Measurements from ENCODE around the gene CD40LG. TPM values are rescaled to one million over a fixed set of nuclear protein-coding genes. Genes with fewer than 3 reads are reported as not detected.
A peak's percentile ranks its signal among the peaks of the same experiment; 100 is the strongest.

The CD40LG gene
- total RNA-seq, 1 donor from 2014 or later: not detected

DNA sequence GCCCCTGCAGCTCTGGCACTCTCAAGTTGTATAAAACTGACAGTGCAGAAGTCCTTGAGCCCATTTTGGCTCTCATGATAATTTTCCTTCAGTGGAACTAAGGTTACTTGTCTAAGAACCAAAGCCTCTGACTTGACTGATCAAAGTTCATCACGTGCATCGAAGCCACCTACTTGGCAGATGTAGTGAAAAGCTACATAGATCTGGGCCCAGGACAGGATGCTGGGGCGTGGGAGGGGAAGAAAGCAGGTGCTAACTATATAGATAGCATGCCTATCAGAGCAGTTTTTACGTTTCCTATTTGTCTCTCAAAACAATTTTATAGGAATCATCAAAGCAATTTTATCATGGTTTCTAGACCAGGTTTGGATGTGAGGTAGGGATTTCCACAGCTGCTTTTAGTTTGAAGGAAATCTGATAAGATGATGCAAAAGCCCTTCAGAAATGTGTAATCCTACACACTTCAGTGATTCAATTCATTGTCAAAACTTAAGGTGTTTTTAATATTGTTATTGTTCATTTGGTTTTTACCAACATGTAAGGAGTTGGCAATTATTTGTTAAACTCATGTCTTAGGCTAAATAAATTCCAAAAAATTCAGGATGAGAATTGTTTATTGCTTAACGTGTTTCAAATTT is 1.2 kb upstream of the CD40LG start:
- DNase-seq (ENCODE audit: low read depth): no peak

DNA sequence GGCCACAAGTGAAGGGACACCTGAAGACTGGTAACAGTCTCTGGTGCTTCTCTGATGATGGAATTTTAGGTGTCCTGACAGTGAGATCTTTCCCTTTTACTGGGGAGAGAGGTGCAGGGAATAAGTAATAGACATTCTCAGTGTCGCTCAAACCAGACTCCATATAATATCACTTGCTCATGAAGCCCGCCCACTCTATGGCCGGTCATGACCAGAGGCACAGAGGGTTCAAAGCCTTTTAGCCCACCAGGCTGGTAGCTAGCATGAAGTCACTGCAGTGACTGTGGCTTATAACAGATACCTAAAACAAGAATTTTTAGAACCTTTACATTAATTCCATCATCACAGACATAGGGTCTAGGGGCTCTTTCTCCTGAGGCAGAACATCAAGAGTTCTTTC is 2.9 kb downstream of the CD40LG start:
- no peak for DNase-seq (ENCODE audit: low read depth)

DNA sequence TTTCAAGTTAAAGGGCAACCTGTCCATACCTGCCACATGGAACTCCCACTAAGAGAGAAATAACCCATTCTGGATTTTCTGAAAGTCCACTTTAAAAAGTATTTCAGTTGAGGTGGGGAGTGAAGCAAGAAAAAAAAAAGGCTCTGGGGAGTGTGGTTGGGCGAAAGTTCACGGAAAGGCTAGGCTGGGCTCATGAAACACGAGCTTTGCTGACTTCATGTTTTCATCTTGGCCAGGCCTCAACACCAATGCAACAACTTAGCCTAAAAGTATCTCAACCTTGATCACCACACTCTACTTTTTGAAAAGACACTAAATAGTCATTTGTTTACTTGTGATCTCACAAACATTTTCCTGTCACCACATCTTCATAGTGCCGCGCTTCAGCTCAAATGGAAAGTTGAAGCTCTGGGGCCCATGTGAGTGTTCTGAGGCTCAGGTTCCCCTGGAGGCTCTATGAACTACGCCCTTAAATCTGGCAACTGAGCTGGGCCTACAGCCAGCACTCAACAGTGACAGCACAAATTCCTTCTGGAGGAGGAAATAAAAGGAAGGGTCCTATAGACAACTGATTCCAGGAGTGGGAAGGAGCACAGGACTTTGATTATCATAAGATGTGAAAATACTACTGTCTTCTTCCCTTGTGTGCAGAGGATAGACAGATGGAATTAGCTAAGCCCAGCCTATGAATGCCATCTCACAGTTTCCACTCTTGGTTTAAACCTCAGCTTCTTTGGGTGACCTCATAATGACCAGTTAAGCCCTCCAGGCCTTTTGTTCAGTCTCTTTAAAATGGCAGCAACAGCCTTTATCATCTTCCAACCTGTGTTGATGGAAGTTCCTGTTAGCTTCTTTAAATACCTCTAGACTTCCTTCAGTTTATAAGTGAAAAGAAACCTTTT is 5.1 kb downstream of the CD40LG start:
- DNase-seq (ENCODE audit: low read depth): peak; percentile 17

DNA sequence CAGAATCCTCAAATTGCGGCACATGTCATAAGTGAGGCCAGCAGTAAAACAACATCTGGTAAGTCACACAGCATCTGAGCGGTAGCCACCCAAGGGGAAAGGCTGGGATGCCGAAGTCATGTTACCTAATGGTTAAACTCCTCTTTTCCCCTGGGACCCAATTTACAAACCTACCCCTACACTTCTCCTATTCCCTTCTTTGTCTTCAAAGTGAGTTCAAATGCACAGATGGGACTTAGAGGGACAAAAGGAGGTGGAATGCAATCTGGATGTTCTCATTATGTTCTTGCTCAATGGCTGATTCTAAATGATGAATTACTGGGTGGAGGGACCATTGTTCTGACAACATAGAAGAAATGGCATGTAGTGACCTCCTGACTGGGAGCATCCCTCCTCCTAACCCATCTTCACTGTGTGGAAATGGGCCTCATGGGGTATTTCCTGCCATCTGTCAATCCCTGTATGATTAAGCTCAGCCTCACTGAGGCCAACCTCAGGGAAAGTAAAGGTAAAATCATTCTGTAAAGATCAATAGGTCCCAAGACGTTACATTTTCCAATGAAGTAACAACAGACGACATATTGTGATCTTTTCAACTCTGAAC is 8.5 kb downstream of the CD40LG start:
- DNase-seq (ENCODE audit: low read depth): no peak

DNA sequence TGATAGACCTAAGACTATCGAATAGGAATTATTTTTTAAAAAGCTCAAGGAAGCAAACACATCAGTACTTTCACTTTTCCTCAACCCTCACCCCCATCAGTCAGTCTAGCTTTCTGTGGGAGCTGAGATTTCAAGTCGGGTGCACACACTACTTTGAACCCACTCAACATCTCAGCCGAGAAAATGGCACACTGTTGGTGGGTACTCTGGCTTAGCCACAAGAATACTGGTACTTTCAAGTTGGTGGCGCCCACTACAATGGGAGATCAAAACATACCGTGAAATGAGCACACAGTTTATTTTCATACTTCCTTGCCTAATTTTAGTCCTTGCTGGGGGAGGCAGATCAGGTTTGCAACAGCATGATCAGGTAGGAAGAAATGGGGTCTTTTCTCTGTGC is 10.2 kb downstream of the CD40LG start:
- no peak for DNase-seq (ENCODE audit: low read depth)

DNA sequence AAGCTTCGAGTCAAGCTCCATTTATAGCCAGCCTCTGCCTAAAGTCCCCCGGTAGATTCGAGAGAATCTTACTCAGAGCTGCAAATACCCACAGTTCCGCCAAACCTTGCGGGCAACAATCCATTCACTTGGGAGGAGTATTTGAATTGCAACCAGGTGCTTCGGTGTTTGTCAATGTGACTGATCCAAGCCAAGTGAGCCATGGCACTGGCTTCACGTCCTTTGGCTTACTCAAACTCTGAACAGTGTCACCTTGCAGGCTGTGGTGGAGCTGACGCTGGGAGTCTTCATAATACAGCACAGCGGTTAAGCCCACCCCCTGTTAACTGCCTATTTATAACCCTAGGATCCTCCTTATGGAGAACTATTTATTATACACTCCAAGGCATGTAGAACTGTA is 11.2 kb downstream of the CD40LG start:
- no peak for DNase-seq (ENCODE audit: low read depth)

DNA sequence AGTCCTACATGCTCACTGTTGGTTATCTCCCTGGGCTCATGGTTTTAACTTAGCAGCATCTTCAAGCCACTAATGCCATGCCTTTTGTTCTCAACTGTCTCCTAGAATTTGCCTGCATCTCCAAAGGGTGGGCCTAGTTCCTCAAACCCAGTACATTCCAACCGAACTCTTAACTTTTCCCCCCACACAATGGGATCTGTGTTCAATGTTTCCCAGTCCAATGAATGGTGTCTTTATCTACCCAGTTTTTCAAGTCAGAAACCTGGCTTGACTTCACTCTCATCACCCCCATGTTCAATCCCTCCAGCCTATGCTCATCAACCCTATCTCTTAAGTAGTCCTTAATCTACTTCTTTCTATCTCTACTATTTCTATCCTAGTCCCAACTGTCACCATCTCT is 12.9 kb downstream of the CD40LG start:
- no peak for DNase-seq (ENCODE audit: low read depth)

DNA sequence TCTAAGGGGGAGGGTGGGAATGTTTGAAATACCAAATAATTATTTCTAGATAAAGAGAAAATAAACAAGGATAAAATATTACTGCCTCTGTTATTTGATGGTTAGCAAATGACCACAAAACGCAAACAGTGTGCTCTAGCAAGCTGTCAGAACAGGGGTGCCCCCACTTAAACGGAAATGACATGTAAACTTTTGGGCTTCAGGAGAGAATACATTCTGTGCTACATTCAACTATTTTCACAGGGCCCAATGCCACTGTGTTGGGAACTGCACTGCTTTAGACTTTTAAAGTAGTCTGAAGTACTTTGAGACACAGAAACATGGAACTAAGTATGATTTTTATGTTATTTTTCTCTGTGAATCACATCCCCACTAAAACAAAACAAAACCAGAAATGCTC is 14.1 kb downstream of the CD40LG start:
- no peak for DNase-seq (ENCODE audit: low read depth)

DNA sequence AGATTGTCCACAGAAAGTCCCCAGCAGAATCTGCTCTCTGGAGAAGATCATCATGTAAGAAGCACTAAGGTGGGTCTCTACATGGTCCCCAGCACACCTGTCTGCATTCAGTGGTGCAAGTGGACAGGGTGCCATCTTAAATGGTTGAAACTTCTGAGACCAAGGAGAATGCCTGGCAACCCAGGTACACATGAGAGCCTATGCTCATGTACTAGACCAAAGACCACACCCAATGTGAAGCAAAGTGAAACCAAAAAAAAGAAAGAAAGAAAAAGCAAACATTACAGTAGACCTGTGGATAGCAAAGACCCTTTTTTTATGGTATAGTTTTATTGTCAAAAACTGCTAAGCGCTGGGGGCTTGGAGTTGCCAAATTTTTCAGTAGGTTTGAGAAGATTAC is 15.0 kb downstream of the CD40LG start:
- DNase-seq (ENCODE audit: low read depth): no peak

DNA sequence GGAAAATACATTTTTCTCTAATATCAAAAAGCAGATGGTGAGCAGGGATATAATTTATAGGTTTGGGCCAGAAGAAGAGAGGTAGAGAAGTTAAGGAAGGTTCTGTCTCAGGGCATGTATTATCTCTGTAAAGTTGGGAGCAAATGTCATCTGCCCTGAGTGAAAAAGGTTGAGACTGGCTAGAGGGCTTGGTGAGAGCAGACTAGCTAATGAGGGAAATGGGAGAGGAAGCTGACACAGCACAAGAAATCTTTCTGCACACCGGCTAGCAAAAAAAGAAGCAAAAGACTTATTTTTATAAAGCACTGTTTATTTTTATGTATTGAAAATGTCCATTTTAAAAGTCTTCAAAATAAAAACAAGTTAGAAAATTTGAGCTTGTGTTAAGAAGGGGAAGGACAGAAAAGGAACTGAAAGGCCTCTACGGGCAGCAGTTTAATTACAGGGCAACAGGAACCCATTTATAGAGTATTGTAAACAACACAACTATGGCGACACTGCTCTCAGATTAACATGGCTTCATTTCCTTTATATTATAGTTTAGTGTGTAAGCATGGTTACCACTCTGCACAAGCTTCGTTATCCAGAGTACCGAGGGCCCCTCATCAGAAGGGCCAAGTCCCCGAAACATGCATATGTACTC is 17.4 kb downstream of the CD40LG start:
- DNase-seq (ENCODE audit: low read depth): no peak

DNA sequence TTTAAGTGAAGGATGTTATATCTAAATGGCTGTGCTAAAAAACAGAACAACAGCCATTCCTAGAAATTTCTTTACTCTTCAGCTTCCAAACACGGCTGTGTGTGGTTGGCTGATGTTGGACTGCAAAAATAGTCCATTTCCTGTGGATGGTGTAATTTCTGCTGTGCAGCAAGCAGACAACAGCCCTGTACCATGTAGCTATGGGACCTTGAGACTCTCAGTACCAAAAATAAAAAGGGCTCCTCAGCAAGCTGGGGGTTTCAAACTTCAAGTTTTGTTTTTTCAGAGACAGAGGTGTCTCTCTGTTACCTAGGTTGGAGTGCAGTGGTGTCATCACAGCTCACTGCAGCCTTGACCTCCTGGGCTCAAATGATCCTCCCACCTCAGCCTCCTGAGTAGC is 18.1 kb downstream of the CD40LG start:
- DNase-seq (ENCODE audit: low read depth): no peak

DNA sequence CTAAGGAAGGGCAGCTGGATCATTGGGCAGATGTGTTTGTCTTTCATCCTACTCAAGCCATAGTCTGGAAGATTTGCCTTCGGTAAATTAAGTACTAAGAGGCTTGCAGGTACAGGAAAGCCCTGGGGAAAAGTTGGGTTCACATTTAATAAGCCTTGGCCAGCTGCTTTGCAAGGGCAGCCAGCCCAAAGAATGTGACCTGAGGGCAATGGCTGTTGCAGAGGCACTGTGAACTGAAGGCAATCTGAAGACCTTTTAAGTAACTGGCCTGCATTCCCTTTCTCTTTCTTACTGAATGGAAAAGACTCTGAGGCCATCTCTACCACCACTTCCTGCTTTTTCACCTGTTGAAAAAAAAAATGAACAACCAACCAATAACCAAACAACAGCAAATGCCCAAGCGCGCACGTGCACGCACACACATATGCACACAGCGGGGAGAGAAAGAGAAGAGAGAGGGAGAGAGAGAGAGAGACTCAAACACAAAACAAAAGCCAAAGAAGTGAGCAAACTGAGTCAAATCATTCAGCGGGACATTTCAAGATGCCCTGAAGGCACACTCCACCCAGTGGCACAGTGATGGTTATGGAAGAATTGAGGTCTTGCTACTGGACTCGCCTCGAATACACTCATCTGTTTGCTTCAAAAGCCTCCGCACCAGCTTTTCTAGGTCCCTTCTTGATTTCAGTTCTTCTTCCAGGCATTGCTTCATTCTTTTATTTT is 19.6 kb downstream of the CD40LG start:
- no peak for DNase-seq (ENCODE audit: low read depth)

DNA sequence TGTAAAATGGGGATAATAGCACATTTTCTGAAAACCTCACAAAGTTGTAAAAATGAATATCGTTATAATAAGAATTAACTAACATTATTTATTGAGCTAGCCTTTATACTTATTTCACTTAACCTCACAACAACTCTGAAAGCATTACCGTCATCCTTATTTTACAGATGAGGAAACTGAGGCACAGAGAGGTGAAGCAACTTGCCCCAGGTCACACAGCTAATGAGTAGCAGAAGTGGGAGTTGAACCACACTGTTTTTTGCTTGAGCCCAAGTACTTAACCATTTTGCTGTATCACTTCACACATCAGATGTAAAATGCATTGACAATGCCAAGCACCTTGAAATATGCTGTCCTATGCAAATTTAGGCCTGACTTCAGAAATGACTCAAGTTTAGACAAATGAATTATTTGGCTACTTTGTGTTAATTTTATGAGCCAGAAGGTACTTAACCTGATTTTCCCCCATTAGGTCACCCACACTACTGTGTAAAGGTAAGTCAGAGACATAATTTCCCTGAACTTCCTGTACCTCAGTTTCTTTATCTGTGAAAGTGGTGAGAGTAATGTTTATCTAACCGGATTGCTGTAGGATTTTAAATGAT is 23.1 kb downstream of the CD40LG start:
- DNase-seq (ENCODE audit: low read depth): no peak

DNA sequence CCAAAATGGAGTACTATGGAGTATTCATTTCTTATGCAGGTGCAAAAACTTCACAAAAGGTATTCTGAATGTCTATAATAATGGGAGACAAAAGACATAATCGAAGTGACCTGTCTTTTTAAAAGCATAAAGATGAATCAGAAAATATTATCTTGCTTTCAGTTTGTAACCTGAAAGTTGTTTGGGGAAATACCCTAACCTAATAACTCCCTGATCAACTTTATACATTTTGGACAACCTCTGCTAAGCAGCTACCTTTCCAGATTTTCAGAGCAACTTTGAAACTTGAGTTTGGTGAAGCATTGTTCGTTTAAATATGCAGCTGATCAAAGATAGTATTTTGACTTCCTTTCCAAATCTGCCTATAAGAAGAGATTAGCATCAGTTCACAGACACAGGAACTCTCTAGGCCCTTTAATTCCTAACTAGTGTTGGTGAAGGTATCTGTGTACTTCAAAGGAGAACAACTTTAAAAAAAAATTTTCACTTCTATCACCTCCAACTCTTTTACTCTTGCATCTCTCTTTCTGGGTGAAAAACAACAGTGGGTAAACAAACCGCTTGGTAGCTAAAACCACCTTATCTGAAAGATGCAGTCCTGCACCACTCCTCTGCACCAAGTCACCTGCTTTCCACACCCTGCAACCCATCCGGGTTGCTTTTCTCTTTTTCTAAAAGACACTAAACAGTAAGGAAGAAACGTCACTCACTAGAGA is 26.5 kb downstream of the CD40LG start:
- no peak for DNase-seq (ENCODE audit: low read depth)

DNA sequence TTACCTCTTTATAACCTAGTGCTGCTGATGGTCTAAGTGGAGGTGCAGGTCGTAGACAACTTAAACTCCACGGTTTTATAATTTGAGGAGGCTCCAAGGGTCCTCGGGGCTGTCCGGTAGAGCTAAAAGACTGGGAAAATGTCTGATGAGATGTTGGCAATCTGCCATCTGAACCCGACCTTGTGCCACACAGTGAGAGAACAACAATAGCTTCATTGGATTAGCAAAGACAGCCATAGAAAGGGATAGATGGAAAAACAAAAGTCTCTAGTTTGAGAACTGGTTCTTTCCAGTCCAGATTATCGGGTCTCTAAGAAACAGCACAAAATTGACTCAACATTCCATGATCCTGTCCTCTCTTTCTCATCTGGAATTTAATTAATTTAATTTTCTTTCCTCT is 31.6 kb downstream of the CD40LG start:
- DNase-seq (ENCODE audit: low read depth): no peak

DNA sequence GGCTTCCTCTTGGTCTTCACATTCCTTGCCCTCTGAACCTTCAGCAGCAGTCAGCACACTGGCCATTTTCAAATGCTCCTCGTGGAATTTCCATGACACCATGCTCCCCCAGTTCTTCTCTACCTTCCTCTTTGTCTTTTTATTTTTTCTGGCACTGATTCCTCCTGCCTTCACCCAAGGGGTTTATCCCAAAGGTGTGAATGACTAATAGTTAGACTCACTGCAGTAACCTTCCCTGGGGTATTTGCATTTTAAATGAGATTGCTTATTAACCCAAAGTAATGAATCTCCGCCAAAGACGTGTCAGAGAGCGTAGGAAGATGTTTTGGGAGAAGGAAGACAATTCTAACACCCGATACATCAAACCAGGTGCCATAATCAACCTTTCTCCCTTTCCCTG is 36.2 kb downstream of the CD40LG start:
- no peak for DNase-seq (ENCODE audit: low read depth)

DNA sequence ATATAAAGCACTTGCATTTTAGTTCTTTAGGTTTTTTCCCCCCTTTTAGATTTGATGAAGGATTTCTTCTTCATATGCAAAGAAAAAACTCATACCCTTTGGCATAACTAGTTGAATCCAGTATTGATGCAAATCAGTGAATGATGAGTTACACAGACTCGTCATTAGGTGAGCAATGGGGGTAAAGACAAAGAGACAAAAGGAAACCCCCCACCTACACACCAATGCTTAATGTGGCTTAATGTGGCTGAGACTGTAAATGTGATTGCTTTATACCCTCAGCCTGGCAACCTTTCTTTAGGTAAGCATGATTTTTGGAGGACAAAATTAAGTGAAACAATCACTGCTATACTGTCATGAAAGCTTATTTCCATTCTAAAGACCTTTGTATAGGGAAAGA is 39.5 kb downstream of the CD40LG start:
- no peak for DNase-seq (ENCODE audit: low read depth)

DNA sequence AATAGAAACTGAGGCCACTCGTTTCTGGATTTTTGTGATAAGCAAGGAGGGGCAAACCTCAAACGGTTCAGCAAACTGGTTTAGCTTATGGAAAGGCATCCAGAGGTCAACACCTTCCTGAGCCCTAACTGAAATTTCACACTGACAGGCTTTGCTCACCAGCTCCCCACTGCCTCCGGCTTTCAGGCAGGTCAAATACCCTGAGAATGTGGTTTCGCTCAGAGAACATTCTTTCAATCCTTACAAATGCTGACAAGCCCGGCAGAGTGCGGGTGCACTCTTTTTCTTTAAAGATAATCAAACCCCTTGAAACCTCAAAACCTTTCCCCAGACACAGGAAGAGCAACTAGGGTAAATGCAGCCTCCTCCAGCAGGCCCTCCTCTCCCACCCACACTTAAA is 41.5 kb downstream of the CD40LG start:
- no peak for DNase-seq (ENCODE audit: low read depth)

DNA sequence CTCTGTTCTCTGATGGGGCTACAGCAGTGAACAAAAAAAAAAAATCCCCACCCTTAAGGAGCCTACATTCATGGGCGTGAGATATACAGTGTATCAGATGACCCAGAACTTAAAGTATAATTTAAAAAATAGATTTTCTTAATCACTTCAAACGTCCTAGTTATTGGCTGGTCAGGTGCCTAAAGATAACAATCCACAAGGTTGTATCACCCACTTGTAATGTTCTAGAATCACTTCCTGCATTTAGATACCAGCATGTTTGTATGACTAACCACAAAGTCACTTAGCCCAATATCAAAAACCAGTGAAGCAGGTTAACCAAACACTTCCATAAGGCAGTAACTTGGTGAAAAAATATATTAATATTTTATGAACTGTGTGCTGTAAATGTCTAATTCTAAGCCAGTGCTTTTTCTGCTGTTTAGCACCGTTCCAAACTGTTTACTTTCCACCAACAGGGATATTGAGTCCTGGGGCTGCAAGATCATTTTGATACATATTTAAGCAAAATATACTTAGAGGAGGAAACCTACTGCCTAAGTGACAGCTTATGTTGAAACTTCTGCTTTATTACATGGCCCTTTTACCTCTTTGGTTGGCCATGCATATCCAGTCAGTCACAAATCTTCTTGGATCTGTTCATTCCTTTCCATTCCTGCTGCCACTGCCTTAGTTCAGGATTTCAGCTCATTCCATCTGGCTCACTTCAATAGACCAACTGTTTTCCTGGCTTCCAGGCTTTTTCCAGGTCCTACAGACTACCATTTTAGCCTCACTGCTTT is 43.3 kb downstream of the CD40LG start:
- DNase-seq (ENCODE audit: low read depth): no peak
